Right ventricle myocardium superior (tissue), 1 donor: ENCODE results near the gene NAGLU. TPM values are rescaled to one million over a fixed set of nuclear protein-coding genes. Genes with fewer than 3 reads are reported as not detected.
"Not testable (repeated sequence)": the region's sequence is repeated elsewhere in the genome, so short reads cannot be mapped to it uniquely, and the experiment has no call there.

Experiments used
- ATAC-seq: fragments of 200-7000 bp; cut with Tn5 transposase; one replicate; pipeline ENCODE4 v1.9.1; 2020; ENCODE audit warnings: mild to moderate bottlenecking; ENCODE audit not compliant: poor library complexity
- DNase-seq: peaks from one replicate; pipeline ENCODE4 v3.0.0-alpha.2; 2020
- intact Hi-C: fragments of 100-400 bp; cut with DNase I; formaldehyde crosslinking; loops from one replicate; pipeline ENCODE4 v1.11.2; 2022
- total RNA-seq: library from RNA; stranded (reverse); fragmentation: NEBNext Ultra II Directional; extraction: Animal tissue kit (Norgen Biotek cat#: 25700); gene quantifications from one replicate; pipeline ENCODE4 v1.2.1, GENCODE V29; 2021
- donor health status: DM: no; HTN: yes; CAD: no; lungs with severe emphysema.

Gene NAGLU
- total RNA-seq, 1 donor from 2014 or later: 8.3 TPM

- intact Hi-C loops: no loop called here
- DNase-seq (no peak), ATAC-seq (no peak)
These were observed 1.9 kb downstream of the NAGLU start for GRCh38 chr17:42537826-42538451.

GRCh38 chr17:42538482-42538881 lies 2.4 kb downstream of the NAGLU start:
- DNase-seq (peak; percentile 33), ATAC-seq (no peak)
- intact Hi-C loops: no loop called here

DNA sequence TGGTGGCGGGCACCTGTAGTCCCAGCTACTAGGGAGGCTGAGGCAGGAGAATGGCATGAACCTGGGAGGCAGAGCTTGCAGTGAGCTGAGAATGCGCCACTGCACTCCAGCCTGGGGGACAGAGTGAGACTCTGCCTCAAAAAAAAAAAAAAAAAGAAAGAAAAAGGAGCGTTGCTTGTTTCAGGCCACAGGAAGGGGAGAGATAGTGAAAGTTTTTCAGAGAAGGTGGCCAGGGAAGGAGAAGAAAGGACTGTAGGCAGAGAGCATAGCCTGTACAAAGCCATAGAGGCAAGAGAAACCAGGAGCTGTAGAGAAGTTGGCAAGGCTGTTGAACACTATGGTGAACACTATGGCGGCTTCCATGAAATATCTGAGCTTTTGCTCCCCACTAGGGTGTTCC lies 4.5 kb downstream of the NAGLU start:
- intact Hi-C loops, ATAC-seq, DNase-seq: not testable (repeated sequence)

DNA sequence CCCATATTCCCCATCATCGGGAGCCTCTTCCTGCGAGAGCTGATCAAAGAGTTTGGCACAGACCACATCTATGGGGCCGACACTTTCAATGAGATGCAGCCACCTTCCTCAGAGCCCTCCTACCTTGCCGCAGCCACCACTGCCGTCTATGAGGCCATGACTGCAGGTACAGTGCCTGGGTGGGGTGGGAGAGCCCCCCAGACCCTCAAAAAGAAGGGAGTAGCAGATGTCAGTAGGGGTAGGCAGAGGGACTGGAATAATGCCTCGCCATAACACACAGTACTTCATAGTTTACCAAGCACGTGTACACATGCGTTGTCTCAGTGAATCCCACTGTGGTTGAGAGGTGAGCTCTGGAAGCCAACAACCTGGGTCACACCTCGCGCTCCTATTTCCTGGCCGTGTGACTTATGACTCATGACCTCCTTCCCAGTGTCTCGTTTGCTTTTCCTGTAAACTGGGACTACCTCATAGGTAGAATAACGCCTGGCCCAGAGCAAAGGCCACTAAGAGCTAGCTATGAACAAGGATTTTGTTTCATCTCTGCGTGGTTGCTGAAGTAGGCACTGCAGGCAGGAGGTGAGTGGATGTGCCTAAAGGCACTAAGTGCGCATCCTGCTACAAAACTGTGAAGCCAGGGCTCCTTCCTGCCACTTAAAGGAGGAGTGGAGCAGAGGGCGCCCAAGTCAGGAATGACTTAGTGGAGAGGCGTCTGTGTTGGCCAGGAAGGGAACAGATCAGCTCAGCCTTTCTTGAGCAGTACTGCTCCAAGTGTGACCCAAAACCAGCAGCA lies 5.2 kb downstream of the NAGLU start:
- intact Hi-C loops: no loop called here
- ATAC-seq (no peak), DNase-seq (no peak)

DNA sequence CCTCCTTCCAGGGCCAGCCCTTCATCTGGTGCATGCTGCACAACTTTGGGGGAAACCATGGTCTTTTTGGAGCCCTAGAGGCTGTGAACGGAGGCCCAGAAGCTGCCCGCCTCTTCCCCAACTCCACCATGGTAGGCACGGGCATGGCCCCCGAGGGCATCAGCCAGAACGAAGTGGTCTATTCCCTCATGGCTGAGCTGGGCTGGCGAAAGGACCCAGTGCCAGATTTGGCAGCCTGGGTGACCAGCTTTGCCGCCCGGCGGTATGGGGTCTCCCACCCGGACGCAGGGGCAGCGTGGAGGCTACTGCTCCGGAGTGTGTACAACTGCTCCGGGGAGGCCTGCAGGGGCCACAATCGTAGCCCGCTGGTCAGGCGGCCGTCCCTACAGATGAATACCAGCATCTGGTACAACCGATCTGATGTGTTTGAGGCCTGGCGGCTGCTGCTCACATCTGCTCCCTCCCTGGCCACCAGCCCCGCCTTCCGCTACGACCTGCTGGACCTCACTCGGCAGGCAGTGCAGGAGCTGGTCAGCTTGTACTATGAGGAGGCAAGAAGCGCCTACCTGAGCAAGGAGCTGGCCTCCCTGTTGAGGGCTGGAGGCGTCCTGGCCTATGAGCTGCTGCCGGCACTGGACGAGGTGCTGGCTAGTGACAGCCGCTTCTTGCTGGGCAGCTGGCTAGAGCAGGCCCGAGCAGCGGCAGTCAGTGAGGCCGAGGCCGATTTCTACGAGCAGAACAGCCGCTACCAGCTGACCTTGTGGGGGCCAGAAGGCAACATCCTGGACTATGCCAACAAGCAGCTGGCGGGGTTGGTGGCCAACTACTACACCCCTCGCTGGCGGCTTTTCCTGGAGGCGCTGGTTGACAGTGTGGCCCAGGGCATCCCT lies 7.4 kb downstream of the NAGLU start:
- intact Hi-C loops: no loop called here
- ATAC-seq (no peak), DNase-seq (peak; percentile 33)

GRCh38 chr17:42544874-42545283 lies 8.8 kb downstream of the NAGLU start:
- intact Hi-C loops: no loop called here
- ATAC-seq: no peak
- no peak for DNase-seq

GRCh38 chr17:42545755-42546505 lies 9.9 kb downstream of the NAGLU start:
- DNase-seq, intact Hi-C loops, ATAC-seq: not testable (repeated sequence)

- intact Hi-C loops: no loop called here
- ATAC-seq (peak; percentile 3), DNase-seq (peak; percentile 47)
These were observed 11.0 kb downstream of the NAGLU start for GRCh38 chr17:42547001-42547461.

GRCh38 chr17:42547698-42548069 lies 11.6 kb downstream of the NAGLU start:
- intact Hi-C loops: no loop called here
- peak; percentile 74 for DNase-seq
- peak; percentile 79 for ATAC-seq

- DNase-seq (peak; percentile 73), ATAC-seq (peak; percentile 66)
- intact Hi-C loops: no loop called here
These were observed 12.2 kb downstream of the NAGLU start for GRCh38 chr17:42548070-42548837.

GRCh38 chr17:42548993-42549755 lies 13.1 kb downstream of the NAGLU start:
- intact Hi-C loops: no loop called here
- ATAC-seq: no peak
- no peak for DNase-seq

DNA sequence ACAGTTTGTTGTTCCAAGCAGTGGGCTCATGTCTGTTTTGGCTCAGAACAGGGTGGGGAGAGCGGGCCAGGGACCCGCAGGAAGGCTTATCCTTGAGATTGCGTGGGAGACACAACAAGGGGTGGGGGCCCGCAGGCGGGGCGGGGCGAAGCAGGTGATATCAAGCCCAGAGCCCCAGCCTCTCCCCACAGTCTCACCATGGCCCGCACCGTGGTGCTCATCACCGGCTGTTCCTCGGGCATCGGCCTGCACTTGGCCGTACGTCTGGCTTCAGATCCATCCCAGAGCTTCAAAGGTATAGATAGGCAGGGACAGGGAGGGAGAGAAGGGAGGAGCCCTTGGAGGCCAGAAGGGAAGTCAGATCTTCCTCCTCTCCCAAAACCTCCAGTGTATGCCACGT lies 16.7 kb downstream of the NAGLU start, which contains the start of gene HSD17B1:
TSS of gene HSD17B1 (plus strand) at position 188 of the 400 bp plus-strand sequence. CDS start at position 199, 11 bp downstream.
- peak; percentile 35 for DNase-seq
- not testable (repeated sequence) for ATAC-seq

GRCh38 chr17:42553161-42553818 lies 17.2 kb downstream of the NAGLU start:
- intact Hi-C loops: no loop called here
- peak; percentile 46 for DNase-seq
- ATAC-seq: no peak

More for the DNA sequence above, 16.7 kb downstream of the NAGLU start, which contains the start of gene HSD17B1:
- intact Hi-C loops: not testable (repeated sequence)

DNA sequence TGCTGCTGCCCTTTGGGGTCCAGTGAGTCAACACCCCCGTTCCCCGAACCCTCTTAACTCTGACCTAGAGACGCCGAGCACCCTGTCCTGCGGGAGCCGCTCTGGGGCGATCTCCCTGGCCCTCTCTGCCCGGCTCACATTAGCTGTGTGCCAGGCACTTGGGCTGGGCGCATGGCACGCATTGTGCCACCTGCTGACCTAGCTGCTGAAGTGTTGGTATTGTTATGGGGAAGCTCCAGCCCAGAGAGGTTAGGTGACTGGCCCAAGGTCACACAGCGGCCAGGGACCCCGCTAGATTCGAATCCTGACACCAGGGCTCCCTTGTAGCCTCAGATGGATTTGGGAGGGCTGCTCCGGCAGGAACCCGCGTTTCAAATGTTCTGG lies 17.8 kb downstream of the NAGLU start:
- intact Hi-C loops: no loop called here
- ATAC-seq: peak; percentile 2
- DNase-seq: peak; percentile 42

- ATAC-seq: peak; percentile 94
- DNase-seq: peak; percentile 93
- intact Hi-C loops: no loop called here
These were observed 18.4 kb downstream of the NAGLU start for GRCh38 chr17:42554250-42555121.
